Brain microvascular endothelial cell (primary cell): Measurements from ENCODE around the gene DDX56.

Source experiments
- DNase-seq: peaks from one replicate; pipeline ENCODE4 v3.0.0-alpha.2; 2020
- H3K27ac ChIP-seq: fragments of 250-450 bp; sonication (Bioruptor Pico); 2 replicates; pipeline ENCODE4 v1.5.1; 2020; ENCODE audit warnings: mild to moderate bottlenecking, moderate library complexity
- H3K27me3 ChIP-seq: fragments of 250-450 bp; sonication (Bioruptor Pico); replicated peaks from 2 replicates; pipeline ENCODE4 v1.5.1; 2020; ENCODE audit warnings: mild to moderate bottlenecking
- H3K36me3 ChIP-seq: fragments of 250-450 bp; sonication (Bioruptor Pico); replicated peaks from 2 replicates; pipeline ENCODE4 v1.5.1; 2020; ENCODE audit warnings: mild to moderate bottlenecking
- H3K4me3 ChIP-seq: 2 replicates; pipeline ENCODE4 v1.5.1; 2011; ENCODE audit warnings: low read depth, mild to moderate bottlenecking, control low read depth, low read length, moderate library complexity
- CTCF ChIP-seq: IDR thresholded peaks from 2 replicates; pipeline ENCODE4 v1.5.1; 2011; ENCODE audit warnings: low read depth, mild to moderate bottlenecking, moderate library complexity, low read length, control low read depth, inconsistent platforms; ENCODE audit errors: missing control alignments
- in situ Hi-C: cut with HindIII; loops from 2 replicates; pipeline ENCODE4 v1.10.0; 2017; ENCODE audit warnings: low sequenced_read_pairs, low pct_ligation_motif_present

DDX56 gene

DNA sequence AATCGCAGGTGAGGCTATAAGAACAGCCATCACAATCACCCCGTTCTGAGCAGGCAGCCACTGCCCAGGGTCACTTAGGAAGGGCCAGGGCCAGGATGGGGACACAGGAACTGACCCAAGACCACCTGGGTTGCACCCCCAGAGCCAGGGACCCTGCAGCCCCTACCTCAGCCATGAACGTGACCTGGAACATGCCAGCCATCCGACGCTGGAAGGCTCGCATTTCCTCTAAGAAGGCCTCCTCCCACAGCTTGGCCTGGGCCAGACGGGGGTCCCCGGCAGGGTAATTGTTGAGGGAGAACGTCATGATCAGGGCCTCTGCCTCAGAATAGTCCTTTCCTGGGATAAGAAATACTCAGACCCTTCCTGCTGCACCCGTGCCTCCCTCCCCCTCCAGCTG is 37.6 kb downstream of the DDX56 start:
- in situ Hi-C loops = no loop called here
- no peak overlapping the region for H3K4me3 ChIP-seq
- H3K27ac ChIP-seq = no peak overlapping the region
- DNase-seq = no peak
- no peak for TF ChIP-seq CTCF
- H3K36me3 ChIP-seq = no peaks in the 10 kb centered on the region
- no peaks in the 10 kb centered on the region for H3K27me3 ChIP-seq

- no peak overlapping the region for H3K27ac ChIP-seq
- in situ Hi-C loops = no loop called here
- no peaks in the 10 kb centered on the region for H3K36me3 ChIP-seq
- H3K27me3 ChIP-seq = no peaks in the 10 kb centered on the region
- TF ChIP-seq CTCF = no peak
- no peak overlapping the region for H3K4me3 ChIP-seq
- no peak for DNase-seq
Observed at GRCh38 chr7:44535348-44536064, 38.2 kb downstream of the DDX56 start.

GRCh38 chr7:44534501-44534900 is 39.2 kb downstream of the DDX56 start:
- H3K27ac ChIP-seq = no peak overlapping the region
- no peak overlapping the region for H3K4me3 ChIP-seq
- H3K27me3 ChIP-seq = no peaks in the 10 kb centered on the region
- in situ Hi-C loops = no loop called here
- H3K36me3 ChIP-seq = no peaks in the 10 kb centered on the region
- TF ChIP-seq CTCF = peak; percentile 80
- DNase-seq = no peak

DNA sequence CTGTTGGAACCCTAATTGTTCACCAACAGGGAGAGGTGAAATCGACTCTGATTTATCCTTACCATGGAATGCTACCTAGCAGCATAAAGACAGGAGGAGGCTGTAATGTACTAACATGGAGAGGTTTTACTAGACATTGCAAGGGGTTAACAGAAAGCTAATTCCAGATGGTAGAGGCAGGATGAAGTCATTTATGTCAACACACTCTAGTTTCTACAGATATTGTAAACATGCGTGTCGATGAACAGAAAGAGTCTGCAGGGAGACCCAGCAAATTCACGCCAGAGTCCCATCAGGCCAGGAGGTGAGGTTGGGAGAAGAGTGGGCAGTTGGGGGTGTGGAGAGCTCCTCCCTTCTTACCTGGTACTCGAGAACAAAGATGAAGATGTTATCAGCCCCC is 39.6 kb downstream of the DDX56 start:
- no peak for DNase-seq
- Histone ChIP-seq H3K4me3 (no peak overlapping the region), H3K27ac (no peak overlapping the region), H3K27me3 (no peaks in the 10 kb centered on the region), H3K36me3 (no peaks in the 10 kb centered on the region)
- TF ChIP-seq CTCF = no peak
- in situ Hi-C loops = no loop called here

DNA sequence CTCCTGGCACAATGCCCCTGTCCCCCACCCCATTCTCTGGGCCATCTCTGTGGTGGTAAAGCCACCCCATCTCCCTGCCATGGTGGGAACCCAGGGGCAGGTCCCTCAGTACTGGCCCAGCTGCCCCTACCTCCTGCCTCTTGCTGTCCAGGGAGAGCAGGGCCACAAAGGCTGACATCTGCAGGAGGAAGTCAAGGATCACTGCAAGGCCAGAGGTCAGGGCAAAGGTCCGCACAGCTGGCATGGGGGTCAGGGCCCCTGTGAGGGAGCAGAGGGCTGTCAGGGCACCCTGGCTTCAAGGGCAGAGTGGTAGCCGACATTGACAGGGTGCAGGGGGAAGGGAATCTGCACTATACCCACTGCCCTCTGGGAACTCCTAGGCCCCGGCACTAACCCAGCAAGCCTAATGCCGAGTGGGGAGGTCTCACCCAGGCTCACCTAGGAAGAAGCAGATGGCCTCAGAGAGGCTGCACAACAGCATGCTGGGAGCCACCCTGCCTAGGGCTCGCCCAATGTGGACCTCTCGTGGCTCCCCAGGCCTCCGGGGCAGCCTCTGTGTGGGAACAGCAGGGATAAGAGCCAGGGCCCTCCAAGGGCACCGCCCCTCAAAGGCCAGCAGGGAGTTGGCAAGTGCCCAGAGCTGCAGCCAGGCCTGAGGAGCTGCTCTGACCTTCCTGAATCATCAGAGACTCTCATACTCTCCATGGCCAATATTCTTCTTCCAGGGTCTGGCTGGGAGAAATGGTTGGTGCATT is 40.2 kb downstream of the DDX56 start:
- in situ Hi-C loops = no loop called here
- no peaks in the 10 kb centered on the region for H3K27me3 ChIP-seq
- no peak for DNase-seq
- no peaks in the 10 kb centered on the region for H3K36me3 ChIP-seq
- no peak for TF ChIP-seq CTCF
- no peak overlapping the region for H3K27ac ChIP-seq
- no peak overlapping the region for H3K4me3 ChIP-seq
